GM12878 (cell line): Measurements from ENCODE around the gene ADCK1. TPM values are rescaled to one million over a fixed set of nuclear protein-coding genes. Genes with fewer than 3 reads are reported as not detected.

ENCODE experiments used
- BRCA1 ChIP-seq: IDR thresholded peaks from 2 replicates; pipeline ENCODE4 v1.6.1; 2011; ENCODE audit warnings: low read depth, low read length, improper control_type of control experiment
- CHD1 ChIP-seq: IDR thresholded peaks from 2 replicates; pipeline ENCODE4 v1.6.1; 2012; ENCODE audit warnings: low read depth, low read length, improper control_type of control experiment
- GABPA ChIP-seq: IDR thresholded peaks from 2 replicates; pipeline ENCODE4 v1.6.1; 2014; ENCODE audit warnings: antibody characterized with exemption, low read depth, mild to moderate bottlenecking, inconsistent platforms
- NFYB ChIP-seq: IDR thresholded peaks from 2 replicates; pipeline ENCODE4 v1.6.1; 2011; ENCODE audit warnings: low read depth, mild to moderate bottlenecking, low read length, improper control_type of control experiment, moderate library complexity; ENCODE audit not compliant: insufficient read depth
- SUZ12 ChIP-seq: fragments of 200-600 bp; sonication (generic); IDR thresholded peaks from one replicate; pipeline ENCODE4 v1.6.1; 2018; ENCODE audit warnings: antibody characterized with exemption, mild to moderate bottlenecking; ENCODE audit not compliant: unreplicated experiment
- polyA plus RNA-seq, 11 experiments: library from polyadenylated mRNA; depleted of rRNA in 4 of 11; unstranded in 6 of 11; stranded (reverse) in 5 of 11; fragments of >200 nt; fragmentation: Nextera tagmentation in 4 of 11; fragmentation: Illumina TruSeq in 1 of 11; extraction: Ambion mirVana in 4 of 11; extraction: Trizol in 1 of 11; gene quantifications; 1 replicate in 1 of 11; 2 replicates in 10 of 11; pipeline versions ENCODE4 v1.2.1 to v1.2.3, GENCODE V29; 2011 to 2016; ENCODE audit warnings: inconsistent platforms in 2 of 11, missing spikeins in 2 of 11, low read depth in 1 of 11
- total RNA-seq, 4 experiments: library from RNA; depleted of rRNA in 3 of 4; stranded (reverse); fragments of >200 nt in 3 of 4; fragmentation: Illumina TruSeq in 1 of 4; extraction: Trizol in 1 of 4; gene quantifications; 2 replicates each; pipeline versions ENCODE4 v1.2.1 to v1.2.3, GENCODE V29; 2013 to 2021
- TF ChIP-seq, protein P1 (sequence below): fragments of 450-650 bp; IDR thresholded peaks from 2 replicates; pipeline ENCODE4 v1.6.1; 2016; ENCODE audit warnings: mild to moderate bottlenecking
- TF ChIP-seq, protein P2 (sequence below): IDR thresholded peaks from 2 replicates; pipeline ENCODE4 v1.6.1; 2011; ENCODE audit warnings: low read depth, mild to moderate bottlenecking, low read length, moderate library complexity, borderline replicate concordance; ENCODE audit errors: extremely low read depth
- TF ChIP-seq, protein P3 (sequence below): IDR thresholded peaks from 2 replicates; pipeline ENCODE4 v1.6.1; 2012; ENCODE audit warnings: improper control_type of control experiment, low read depth, low read length; ENCODE audit not compliant: insufficient replicate concordance

ADCK1 gene
- total and polyA plus RNA-seq, 10 of the 15 experiments (the other 5 are each of a cell fraction or from before 2014, with no cell fraction given), result 3.3 to 8.5 (median 5.1) TPM

DNA sequence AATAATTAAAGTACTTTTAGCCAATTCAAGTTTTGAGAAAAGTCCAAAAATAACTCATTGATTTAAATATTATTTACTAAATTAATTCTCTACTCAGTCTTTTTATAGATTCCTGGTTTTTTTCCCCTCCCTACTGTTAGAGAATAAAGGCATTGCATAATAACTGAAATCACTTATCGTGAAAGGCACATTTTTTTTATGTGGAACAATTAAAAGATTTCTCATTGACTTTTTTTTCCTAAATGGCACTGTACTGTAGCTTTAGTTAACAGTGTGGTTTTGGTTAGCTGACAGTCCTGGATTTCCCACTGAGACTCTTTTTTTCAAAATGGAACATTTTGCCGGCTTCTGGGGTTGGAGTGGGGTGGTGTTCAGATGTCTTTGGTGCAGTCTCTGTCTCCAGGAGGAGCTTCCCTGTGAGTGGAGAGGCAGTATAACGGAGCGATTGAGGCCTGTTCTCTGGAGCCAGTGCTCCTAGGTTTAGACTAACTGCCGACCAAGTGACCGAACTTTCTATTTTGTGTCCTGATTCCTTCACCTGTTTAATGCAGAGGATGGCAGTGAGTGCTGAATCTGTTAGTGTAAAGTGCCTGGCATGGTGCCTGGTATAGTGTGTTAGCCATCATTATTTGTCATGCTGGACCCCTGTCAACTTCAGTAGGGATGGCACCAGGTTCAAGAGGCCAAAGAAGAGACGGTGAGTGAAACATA is 117.7 kb downstream of the ADCK1 start (continued):
- TF ChIP-seq, protein P1, sequence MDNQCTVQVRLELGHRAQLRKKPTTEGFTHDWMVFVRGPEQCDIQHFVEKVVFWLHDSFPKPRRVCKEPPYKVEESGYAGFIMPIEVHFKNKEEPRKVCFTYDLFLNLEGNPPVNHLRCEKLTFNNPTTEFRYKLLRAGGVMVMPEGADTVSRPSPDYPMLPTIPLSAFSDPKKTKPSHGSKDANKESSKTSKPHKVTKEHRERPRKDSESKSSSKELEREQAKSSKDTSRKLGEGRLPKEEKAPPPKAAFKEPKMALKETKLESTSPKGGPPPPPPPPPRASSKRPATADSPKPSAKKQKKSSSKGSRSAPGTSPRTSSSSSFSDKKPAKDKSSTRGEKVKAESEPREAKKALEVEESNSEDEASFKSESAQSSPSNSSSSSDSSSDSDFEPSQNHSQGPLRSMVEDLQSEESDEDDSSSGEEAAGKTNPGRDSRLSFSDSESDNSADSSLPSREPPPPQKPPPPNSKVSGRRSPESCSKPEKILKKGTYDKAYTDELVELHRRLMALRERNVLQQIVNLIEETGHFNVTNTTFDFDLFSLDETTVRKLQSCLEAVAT, result no peak
- TF ChIP-seq, protein P2, sequence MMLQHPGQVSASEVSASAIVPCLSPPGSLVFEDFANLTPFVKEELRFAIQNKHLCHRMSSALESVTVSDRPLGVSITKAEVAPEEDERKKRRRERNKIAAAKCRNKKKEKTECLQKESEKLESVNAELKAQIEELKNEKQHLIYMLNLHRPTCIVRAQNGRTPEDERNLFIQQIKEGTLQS, result no peak
- TF ChIP-seq NFYB, result no peak
- TF ChIP-seq SUZ12, result no peak
- no peak for TF ChIP-seq GABPA
- TF ChIP-seq, protein P3, sequence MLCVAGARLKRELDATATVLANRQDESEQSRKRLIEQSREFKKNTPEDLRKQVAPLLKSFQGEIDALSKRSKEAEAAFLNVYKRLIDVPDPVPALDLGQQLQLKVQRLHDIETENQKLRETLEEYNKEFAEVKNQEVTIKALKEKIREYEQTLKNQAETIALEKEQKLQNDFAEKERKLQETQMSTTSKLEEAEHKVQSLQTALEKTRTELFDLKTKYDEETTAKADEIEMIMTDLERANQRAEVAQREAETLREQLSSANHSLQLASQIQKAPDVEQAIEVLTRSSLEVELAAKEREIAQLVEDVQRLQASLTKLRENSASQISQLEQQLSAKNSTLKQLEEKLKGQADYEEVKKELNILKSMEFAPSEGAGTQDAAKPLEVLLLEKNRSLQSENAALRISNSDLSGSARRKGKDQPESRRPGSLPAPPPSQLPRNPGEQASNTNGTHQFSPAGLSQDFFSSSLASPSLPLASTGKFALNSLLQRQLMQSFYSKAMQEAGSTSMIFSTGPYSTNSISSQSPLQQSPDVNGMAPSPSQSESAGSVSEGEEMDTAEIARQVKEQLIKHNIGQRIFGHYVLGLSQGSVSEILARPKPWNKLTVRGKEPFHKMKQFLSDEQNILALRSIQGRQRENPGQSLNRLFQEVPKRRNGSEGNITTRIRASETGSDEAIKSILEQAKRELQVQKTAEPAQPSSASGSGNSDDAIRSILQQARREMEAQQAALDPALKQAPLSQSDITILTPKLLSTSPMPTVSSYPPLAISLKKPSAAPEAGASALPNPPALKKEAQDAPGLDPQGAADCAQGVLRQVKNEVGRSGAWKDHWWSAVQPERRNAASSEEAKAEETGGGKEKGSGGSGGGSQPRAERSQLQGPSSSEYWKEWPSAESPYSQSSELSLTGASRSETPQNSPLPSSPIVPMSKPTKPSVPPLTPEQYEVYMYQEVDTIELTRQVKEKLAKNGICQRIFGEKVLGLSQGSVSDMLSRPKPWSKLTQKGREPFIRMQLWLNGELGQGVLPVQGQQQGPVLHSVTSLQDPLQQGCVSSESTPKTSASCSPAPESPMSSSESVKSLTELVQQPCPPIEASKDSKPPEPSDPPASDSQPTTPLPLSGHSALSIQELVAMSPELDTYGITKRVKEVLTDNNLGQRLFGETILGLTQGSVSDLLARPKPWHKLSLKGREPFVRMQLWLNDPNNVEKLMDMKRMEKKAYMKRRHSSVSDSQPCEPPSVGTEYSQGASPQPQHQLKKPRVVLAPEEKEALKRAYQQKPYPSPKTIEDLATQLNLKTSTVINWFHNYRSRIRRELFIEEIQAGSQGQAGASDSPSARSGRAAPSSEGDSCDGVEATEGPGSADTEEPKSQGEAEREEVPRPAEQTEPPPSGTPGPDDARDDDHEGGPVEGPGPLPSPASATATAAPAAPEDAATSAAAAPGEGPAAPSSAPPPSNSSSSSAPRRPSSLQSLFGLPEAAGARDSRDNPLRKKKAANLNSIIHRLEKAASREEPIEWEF, result no peak
- TF ChIP-seq BRCA1, result no peak
- no peak for TF ChIP-seq CHD1
- TF ChIP-seq, all 136 proteins: peak for 0
